NCI-H748 (cell line): ENCODE data around the gene ZFP64.

Source experiments
- DNase-seq: peaks from one replicate; lab custom pipeline; 2025; ENCODE audit not compliant: unreplicated experiment; lab: John Stamatoyannopoulos, UW

The ZFP64 gene

GRCh38 chr20:52105442-52106422 lies 85.8 kb downstream of the ZFP64 start:
- peak; percentile 36 for DNase-seq

GRCh38 chr20:52104546-52105441 lies 86.8 kb downstream of the ZFP64 start:
- peak; percentile 67 for DNase-seq

GRCh38 chr20:52103913-52104545 lies 87.5 kb downstream of the ZFP64 start:
- no peak for DNase-seq

- DNase-seq, result no peak
These were observed 88.2 kb downstream of the ZFP64 start for GRCh38 chr20:52103335-52103912.

- no peak for DNase-seq
These were observed 89.0 kb downstream of the ZFP64 start for GRCh38 chr20:52102559-52102958.

- DNase-seq, result no peak
These were observed 89.5 kb downstream of the ZFP64 start for GRCh38 chr20:52102126-52102525.
